NCI-H774 (cell line): ENCODE data around the gene ARF6.

Experiments
- DNase-seq: peaks from one replicate; lab custom pipeline; 2025; lab: John Stamatoyannopoulos, UW

The ARF6 gene

DNA sequence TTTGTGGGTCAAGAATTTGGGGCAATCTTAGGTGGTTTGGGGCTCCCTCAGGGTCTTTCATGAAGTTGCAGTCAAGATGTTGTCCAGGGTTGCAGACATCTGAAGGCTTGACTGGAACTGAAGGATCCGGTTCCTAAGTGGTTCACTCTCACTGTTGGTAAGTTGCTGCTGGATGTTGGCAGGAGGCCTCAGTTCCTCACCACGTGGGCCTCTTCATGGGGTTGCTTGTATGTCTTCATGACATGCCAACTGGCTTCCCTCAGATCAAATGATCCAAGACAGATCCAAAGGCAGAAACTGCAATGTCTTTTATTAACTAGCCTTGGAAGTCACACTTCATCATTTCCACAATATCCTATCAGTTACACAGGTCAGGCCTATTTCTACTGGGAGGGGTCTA is 49.2 kb downstream of the ARF6 start:
- no peak for DNase-seq

DNA sequence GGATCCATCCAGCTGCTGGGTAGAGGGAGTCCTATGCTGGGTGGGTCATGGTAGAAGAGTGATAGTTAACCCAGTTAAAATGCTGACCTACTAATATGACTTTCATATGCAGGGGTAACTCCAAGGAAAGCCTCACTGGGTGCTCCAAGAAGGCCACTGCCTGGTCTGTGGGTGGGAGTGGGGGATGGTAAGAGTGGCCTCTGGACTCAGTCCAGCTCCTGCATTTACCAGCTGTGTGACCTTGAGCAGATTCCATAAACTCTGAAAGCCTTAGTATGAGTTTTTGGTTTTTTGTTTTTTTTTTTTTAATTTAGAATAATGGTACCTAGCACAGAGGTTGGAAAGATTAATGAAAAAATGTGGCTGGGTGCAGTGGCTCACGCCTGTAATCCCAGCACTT is 51.6 kb downstream of the ARF6 start:
- no peak for DNase-seq

DNA sequence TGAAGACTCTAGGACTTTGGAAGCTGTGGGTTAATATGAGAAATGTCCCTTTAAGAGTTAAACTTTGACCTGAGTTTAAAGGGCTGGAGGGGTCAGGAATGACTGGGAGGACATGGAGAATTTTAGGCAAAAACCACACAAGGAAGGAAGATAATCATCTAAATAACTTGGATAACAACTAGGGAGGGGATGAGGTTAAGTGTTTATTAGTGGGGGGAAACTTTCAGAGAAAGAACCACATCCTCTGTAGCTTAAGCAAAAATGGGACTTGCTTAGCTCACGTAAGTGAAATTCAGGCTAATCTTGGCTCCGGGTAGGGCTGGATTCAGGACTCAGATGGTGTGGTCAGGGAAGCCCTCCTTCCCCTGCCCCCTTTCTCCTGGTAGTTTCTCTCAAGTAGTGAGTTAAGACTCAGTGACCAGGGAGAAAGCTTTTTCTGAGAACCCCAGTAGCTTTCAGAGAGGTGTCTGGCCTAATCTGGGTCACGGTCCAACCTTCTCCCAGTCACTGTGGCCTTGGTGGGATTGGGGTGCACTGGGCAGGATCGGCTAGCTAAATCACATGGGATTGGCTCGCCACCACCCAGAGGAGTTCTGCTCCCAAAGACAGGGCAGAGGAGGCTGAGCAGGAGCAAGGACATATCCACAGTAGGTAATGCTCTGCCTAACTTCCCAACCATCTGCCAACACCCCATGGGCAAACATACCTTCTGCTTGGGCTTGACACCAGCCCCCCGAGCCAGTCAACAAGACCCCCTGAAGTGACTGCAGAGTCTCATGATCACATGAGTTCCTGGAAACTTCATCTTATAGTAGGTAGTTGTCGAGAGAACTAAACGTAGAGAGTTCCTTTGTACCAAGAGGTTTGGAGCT is 52.8 kb downstream of the ARF6 start:
- no peak for DNase-seq
